Progenitor cell of endocrine pancreas (in vitro differentiated cells): ENCODE measurements around the gene SAT2. TPM values are rescaled to one million over a fixed set of nuclear protein-coding genes. Genes with fewer than 3 reads are reported as not detected.
"Not testable (repeated sequence)": the region's sequence is repeated elsewhere in the genome, so short reads cannot be mapped to it uniquely, and the experiment has no call there.

ENCODE experiments used
- DNase-seq: peaks from one replicate; pipeline ENCODE4 v3.0.0; 2021; ENCODE audit warnings: low spot score; ENCODE audit not compliant: unreplicated experiment
- H3K27ac Mint-ChIP-seq: 2 replicates; pipeline ENCODE4 v1.8.0; 2021; ENCODE audit warnings: mild to moderate bottlenecking, moderate library complexity, mixed read lengths
- H3K27me3 Mint-ChIP-seq: 2 replicates; pipeline ENCODE4 v1.8.0; 2021; ENCODE audit warnings: mixed read lengths
- H3K36me3 Mint-ChIP-seq: 2 replicates; pipeline ENCODE4 v1.8.0; 2022; ENCODE audit warnings: mixed read lengths; ENCODE audit not compliant: insufficient read depth
- H3K4me1 Mint-ChIP-seq: 2 replicates; pipeline ENCODE4 v1.8.0; 2021; ENCODE audit warnings: low read depth, mixed read lengths
- H3K4me3 Mint-ChIP-seq: 2 replicates; pipeline ENCODE4 v1.8.0; 2021; ENCODE audit warnings: low read depth, mild to moderate bottlenecking, moderate library complexity, mixed read lengths
- H3K9me3 Mint-ChIP-seq: 2 replicates; pipeline ENCODE4 v1.8.0; 2021; ENCODE audit warnings: low read depth, mixed read lengths
- total RNA-seq: library from RNA; stranded (reverse); gene quantifications from 2 replicates; pipeline ENCODE4 v1.2.1, GENCODE V29; 2021
- TF ChIP-seq, protein P1 (sequence below): fragments of 200-600 bp; sonication (generic); IDR thresholded peaks from one replicate; pipeline ENCODE4 v1.5.0; 2021; ENCODE audit warnings: antibody characterized with exemption, mild to moderate bottlenecking; ENCODE audit not compliant: unreplicated experiment

Gene SAT2
- total RNA-seq, 1 donor from 2014 or later = 108 TPM

- Mint-ChIP-seq H3K36me3 (peaks cover 22% of the 10 kb centered on the region), H3K9me3 (no peaks in the 10 kb centered on the region), H3K27ac (no peak overlapping the region), H3K4me1 (peaks cover 3% of the 10 kb centered on the region), H3K4me3 (no peak overlapping the region), H3K27me3 (no peaks in the 10 kb centered on the region)
- no peak for DNase-seq
- TF ChIP-seq, protein P1, sequence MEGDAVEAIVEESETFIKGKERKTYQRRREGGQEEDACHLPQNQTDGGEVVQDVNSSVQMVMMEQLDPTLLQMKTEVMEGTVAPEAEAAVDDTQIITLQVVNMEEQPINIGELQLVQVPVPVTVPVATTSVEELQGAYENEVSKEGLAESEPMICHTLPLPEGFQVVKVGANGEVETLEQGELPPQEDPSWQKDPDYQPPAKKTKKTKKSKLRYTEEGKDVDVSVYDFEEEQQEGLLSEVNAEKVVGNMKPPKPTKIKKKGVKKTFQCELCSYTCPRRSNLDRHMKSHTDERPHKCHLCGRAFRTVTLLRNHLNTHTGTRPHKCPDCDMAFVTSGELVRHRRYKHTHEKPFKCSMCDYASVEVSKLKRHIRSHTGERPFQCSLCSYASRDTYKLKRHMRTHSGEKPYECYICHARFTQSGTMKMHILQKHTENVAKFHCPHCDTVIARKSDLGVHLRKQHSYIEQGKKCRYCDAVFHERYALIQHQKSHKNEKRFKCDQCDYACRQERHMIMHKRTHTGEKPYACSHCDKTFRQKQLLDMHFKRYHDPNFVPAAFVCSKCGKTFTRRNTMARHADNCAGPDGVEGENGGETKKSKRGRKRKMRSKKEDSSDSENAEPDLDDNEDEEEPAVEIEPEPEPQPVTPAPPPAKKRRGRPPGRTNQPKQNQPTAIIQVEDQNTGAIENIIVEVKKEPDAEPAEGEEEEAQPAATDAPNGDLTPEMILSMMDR = no peak
Observed at GRCh38 chr17:7606280-7606679, 21.3 kb downstream of the SAT2 start.

DNA sequence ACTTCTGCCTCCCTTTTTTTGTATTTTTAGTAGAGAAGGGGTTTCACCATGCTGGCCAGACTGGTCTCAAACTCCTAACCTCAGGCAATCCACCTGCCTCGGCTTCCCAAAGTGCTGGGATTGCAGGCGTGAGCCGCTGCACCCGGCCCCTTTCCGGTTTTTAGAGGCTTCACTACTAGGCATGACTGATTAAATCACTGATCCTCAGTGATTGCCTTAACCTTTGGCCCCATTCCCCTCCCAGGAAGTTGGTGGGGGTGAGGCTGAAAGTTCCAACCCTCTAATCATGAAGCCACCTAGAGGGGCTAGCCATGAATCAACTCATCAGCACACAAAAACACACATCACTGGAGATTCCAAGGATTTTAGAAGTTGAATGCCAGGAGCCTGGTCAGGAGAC is 30.1 kb downstream of the SAT2 start:
- not testable (repeated sequence) for H3K27me3 Mint-ChIP-seq, H3K9me3 Mint-ChIP-seq, H3K4me3 Mint-ChIP-seq, DNase-seq, H3K4me1 Mint-ChIP-seq, H3K27ac Mint-ChIP-seq
- H3K36me3 Mint-ChIP-seq = peaks cover 36% of the 10 kb centered on the region

GRCh38 chr17:7593296-7593695 is 34.3 kb downstream of the SAT2 start:
- Mint-ChIP-seq H3K36me3 (peaks cover 33% of the 10 kb centered on the region), H3K9me3 (no peaks in the 10 kb centered on the region), H3K4me3 (no peak overlapping the region), H3K4me1 (peaks cover 1% of the 10 kb centered on the region), H3K27ac (peak overlapping the region; percentile 12), H3K27me3 (no peaks in the 10 kb centered on the region)
- TF ChIP-seq, protein P1 = no peak
- DNase-seq = no peak

GRCh38 chr17:7592422-7593021 is 35.1 kb downstream of the SAT2 start:
- TF ChIP-seq, protein P1 = no peak
- H3K4me1 Mint-ChIP-seq = peaks cover 1% of the 10 kb centered on the region
- H3K9me3 Mint-ChIP-seq = no peaks in the 10 kb centered on the region
- no peak for DNase-seq
- H3K27me3 Mint-ChIP-seq = no peaks in the 10 kb centered on the region
- peaks cover 35% of the 10 kb centered on the region for H3K36me3 Mint-ChIP-seq
- H3K27ac Mint-ChIP-seq = no peak overlapping the region
- no peak overlapping the region for H3K4me3 Mint-ChIP-seq

GRCh38 chr17:7591596-7591995 is 36.0 kb downstream of the SAT2 start:
- TF ChIP-seq, protein P1 = no peak
- Mint-ChIP-seq H3K4me1 (peaks cover 1% of the 10 kb centered on the region), H3K27me3 (no peaks in the 10 kb centered on the region), H3K9me3 (no peaks in the 10 kb centered on the region), H3K36me3 (peaks cover 39% of the 10 kb centered on the region), H3K4me3 (no peak overlapping the region), H3K27ac (no peak overlapping the region)
- no peak for DNase-seq

DNA sequence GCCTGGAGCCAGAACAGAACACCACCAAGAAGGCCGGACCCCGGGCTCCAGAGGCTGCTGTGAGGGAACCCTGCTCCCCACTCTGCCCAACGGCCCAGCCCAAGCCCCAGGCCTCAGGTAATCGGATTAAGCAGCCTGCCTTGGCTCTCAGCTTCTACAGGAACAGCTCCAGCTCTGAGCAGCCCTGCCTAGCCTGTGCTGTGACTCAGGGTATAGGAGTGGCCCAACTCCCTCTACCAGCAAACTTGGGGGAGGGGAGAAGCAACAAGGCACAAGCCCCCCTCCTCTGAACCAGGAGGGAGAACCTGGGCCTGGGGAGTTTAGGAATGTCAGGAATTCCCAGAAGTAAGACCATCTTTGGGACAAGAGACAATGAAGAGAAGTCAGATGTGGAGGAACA is 36.9 kb downstream of the SAT2 start:
- TF ChIP-seq, protein P1 = no peak
- no peaks in the 10 kb centered on the region for H3K9me3 Mint-ChIP-seq
- no peak overlapping the region for H3K4me3 Mint-ChIP-seq
- H3K27me3 Mint-ChIP-seq = no peaks in the 10 kb centered on the region
- peak overlapping the region; percentile 76 for H3K27ac Mint-ChIP-seq
- peaks cover 38% of the 10 kb centered on the region for H3K36me3 Mint-ChIP-seq
- H3K4me1 Mint-ChIP-seq = peaks cover 1% of the 10 kb centered on the region
- DNase-seq = no peak
